ENCODE results near the gene SLIT3.

SLIT3 gene

GRCh38 chr5:168661593-168662485, 639.1 kb downstream of the SLIT3 start:
- H3K9ac ChIP-seq: no peak overlapping the region
- no peaks in the 10 kb centered on the region for H3K79me2 ChIP-seq
- H3K9me3 ChIP-seq (ENCODE audit: control insufficient read depth, low read length): no peaks in the 10 kb centered on the region
- no peak overlapping the region for H2AFZ ChIP-seq
- no peaks in the 10 kb centered on the region for H3K4me1 ChIP-seq
- H3K36me3 ChIP-seq (ENCODE audit: control insufficient read depth, insufficient read depth, low read length): no peaks in the 10 kb centered on the region
- H3K27ac ChIP-seq: no peak overlapping the region
- H3K27me3 ChIP-seq (ENCODE audit: control insufficient read depth, insufficient read depth, low read length): no peaks in the 10 kb centered on the region
- no peak for TF ChIP-seq CTCF (IDR thresholded peaks at IDR 0.05)
- H3K4me3 ChIP-seq (ENCODE audit: low read depth, low read length): no peak overlapping the region
- H3K4me2 ChIP-seq (ENCODE audit: low read length): no peak overlapping the region

GRCh38 chr5:168660691-168661090, 640.2 kb downstream of the SLIT3 start:
- Histone ChIP-seq H3K9ac (no peak overlapping the region), H3K9me3 (ENCODE audit: control insufficient read depth, low read length) (no peaks in the 10 kb centered on the region), H3K27me3 (ENCODE audit: control insufficient read depth, insufficient read depth, low read length) (no peaks in the 10 kb centered on the region), H3K4me1 (no peaks in the 10 kb centered on the region), H3K27ac (no peak overlapping the region), H3K4me2 (ENCODE audit: low read length) (no peak overlapping the region), H2AFZ (no peak overlapping the region), H3K36me3 (ENCODE audit: control insufficient read depth, insufficient read depth, low read length) (no peaks in the 10 kb centered on the region), H3K4me3 (ENCODE audit: low read depth, low read length) (no peak overlapping the region), H3K79me2 (no peaks in the 10 kb centered on the region)
- no peak for TF ChIP-seq CTCF (IDR thresholded peaks at IDR 0.05)

GRCh38 chr5:168659286-168659847, 641.6 kb downstream of the SLIT3 start:
- Histone ChIP-seq H3K27me3 (ENCODE audit: control insufficient read depth, insufficient read depth, low read length) (no peaks in the 10 kb centered on the region), H3K9ac (no peak overlapping the region), H3K79me2 (no peaks in the 10 kb centered on the region), H3K9me3 (ENCODE audit: control insufficient read depth, low read length) (no peaks in the 10 kb centered on the region), H3K36me3 (ENCODE audit: control insufficient read depth, insufficient read depth, low read length) (no peaks in the 10 kb centered on the region), H3K27ac (no peak overlapping the region), H3K4me3 (ENCODE audit: low read depth, low read length) (no peak overlapping the region), H3K4me1 (no peaks in the 10 kb centered on the region), H2AFZ (no peak overlapping the region), H3K4me2 (ENCODE audit: low read length) (no peak overlapping the region)
- TF ChIP-seq CTCF (IDR thresholded peaks at IDR 0.05): no peak

GRCh38 chr5:168658394-168658793, 642.5 kb downstream of the SLIT3 start:
- Histone ChIP-seq H3K27ac (no peak overlapping the region), H2AFZ (no peak overlapping the region), H3K27me3 (ENCODE audit: control insufficient read depth, insufficient read depth, low read length) (no peaks in the 10 kb centered on the region), H3K4me1 (no peaks in the 10 kb centered on the region), H3K4me2 (ENCODE audit: low read length) (no peak overlapping the region), H3K79me2 (no peaks in the 10 kb centered on the region), H3K36me3 (ENCODE audit: control insufficient read depth, insufficient read depth, low read length) (no peaks in the 10 kb centered on the region), H3K9me3 (ENCODE audit: control insufficient read depth, low read length) (no peaks in the 10 kb centered on the region), H3K9ac (no peak overlapping the region), H3K4me3 (ENCODE audit: low read depth, low read length) (no peak overlapping the region)
- TF ChIP-seq CTCF (IDR thresholded peaks at IDR 0.05): no peak
